LNCaP clone FGC (cell line): ENCODE measurements around the gene ZNF316.

Experiments
- DNase-seq: peaks from one replicate; pipeline ENCODE4 v3.0.0-alpha.2; 2011; ENCODE audit warnings: low read depth
- H3K4me3 ChIP-seq: 2 replicates; pipeline ENCODE4 v1.5.1; 2011; ENCODE audit warnings: mild to moderate bottlenecking, low read depth, low read length, control low read depth
- CTCF ChIP-seq: IDR thresholded peaks from 2 replicates; pipeline ENCODE4 v1.5.1; 2012; ENCODE audit warnings: mild to moderate bottlenecking; ENCODE audit not compliant: control insufficient read depth, insufficient read depth; ENCODE audit errors: extremely low read depth

ZNF316 gene

DNA sequence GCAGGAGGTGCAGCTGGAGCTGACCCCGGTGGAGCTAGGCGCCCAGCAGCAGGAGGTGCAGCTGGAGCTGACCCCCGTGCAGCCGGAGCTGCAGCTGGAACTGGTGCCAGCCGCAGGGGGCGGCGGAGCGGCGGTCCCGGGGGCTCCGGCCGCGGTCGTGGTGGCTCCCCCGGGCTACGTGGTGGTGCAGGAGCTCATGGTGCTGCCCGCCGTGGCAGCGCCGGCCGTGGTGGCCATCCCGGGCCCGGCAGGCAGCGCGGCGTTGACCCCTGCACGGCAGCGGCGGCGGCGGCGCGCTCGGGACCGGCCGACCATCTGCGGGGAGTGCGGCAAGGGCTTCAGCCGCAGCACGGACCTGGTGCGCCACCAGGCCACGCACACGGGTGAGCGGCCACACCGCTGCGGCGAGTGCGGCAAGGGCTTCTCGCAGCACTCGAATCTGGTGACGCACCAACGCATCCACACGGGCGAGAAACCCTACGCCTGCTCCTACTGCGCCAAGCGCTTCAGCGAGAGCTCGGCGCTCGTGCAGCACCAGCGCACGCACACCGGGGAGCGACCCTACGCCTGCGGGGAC, 14.9 kb upstream of the ZNF316 start:
- H3K4me3 ChIP-seq = no peak overlapping the region
- DNase-seq = no peak
- no peak for TF ChIP-seq CTCF

- no peak for TF ChIP-seq CTCF
- no peak overlapping the region for H3K4me3 ChIP-seq
- DNase-seq = no peak
Observed at GRCh38 chr7:6623589-6624245, 13.4 kb upstream of the ZNF316 start.

GRCh38 chr7:6624246-6624611, 12.9 kb upstream of the ZNF316 start:
- no peak for TF ChIP-seq CTCF
- no peak overlapping the region for H3K4me3 ChIP-seq
- DNase-seq = no peak

DNA sequence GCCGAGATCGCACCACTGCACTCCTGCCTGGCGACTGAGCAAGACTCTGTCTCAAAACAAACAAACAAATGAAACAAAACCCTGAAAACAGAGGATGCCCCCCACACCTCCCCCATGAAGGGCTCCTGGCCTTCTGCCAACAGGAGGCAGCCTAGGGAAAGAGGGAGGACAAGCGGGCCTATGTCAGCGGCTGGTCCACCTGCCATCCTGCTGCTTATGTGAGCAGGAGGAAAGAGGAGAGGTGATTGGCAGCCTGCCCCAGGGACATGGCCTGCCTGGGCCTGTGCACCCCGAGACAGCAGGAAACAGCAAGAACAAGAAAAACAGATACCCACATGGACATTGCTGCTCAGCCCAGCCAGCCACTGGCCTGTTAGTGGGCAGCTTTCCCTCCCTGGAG, 9.1 kb upstream of the ZNF316 start:
- DNase-seq = no peak
- TF ChIP-seq CTCF = no peak
- no peak overlapping the region for H3K4me3 ChIP-seq

DNA sequence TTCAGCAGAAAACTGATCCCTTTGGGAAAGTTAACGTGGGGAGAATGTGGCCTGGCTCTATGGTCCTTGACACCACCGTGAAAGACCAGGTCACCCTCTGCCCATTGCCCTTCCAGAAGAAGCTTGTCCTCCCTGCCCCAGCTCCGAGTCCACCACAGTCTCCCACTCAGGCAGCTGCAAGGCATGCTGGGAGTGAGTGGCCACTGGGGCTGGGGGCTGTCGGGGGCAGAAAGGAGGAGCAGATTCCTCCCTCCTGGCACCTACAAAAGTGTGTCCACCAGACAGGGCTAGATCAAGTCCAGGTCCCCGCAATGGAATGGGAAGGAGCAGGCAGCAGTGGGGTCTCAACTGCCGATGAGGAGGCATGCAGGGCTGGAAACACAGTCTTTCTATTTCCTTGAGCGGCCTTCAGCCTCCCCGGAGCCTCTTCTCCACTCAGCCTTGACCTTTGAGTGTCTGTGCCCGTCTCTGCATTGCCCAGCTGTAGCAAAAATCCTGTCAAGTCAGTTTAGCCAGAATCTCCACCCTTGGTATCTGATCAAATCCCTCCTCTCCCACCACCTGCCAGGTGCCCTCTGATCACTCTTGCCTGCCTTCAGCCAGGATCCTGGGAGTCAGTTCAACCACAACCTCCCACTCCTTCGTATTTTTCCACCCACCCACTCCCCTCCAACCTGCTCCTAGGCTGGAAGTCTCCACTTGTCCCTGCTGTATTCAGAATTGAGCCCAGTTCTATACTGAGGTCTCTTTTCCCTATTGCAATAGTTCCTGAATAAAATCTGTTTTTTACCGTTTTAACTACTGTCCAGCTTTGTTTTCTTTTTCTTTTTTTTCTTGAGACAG, 6.9 kb upstream of the ZNF316 start:
- no peak overlapping the region for H3K4me3 ChIP-seq
- TF ChIP-seq CTCF = no peak
- peak; percentile 35 for DNase-seq

GRCh38 chr7:6631605-6632004, 5.5 kb upstream of the ZNF316 start:
- no peak for DNase-seq
- TF ChIP-seq CTCF = no peak
- no peak overlapping the region for H3K4me3 ChIP-seq
